Kidney (tissue), 14 donors: ENCODE measurements around the gene BAD. TPM values are rescaled to one million over a fixed set of nuclear protein-coding genes. Genes with fewer than 3 reads are reported as not detected.

Experiments
- DNase-seq, 5 donors: peaks; one replicate each; pipeline ENCODE4 v3.0.0-alpha.2; 2013 to 2020
- FAIRE-seq: peaks from 2 replicates; lab custom pipeline; 2012; peaks lifted over from hg19 to GRCh38; lab: Jason Lieb, UNC
- H3K27ac ChIP-seq, 2 donors: one replicate each; pipeline ENCODE4 v1.7.0; 2013; ENCODE audit warnings: low read depth in 2 of 2, low read length in 2 of 2, inconsistent platforms in 1 of 2
- H3K27me3 ChIP-seq: one replicate; pipeline ENCODE4 v1.7.1; 2013; ENCODE audit warnings: low read length, inconsistent platforms; ENCODE audit not compliant: control insufficient read depth, insufficient read depth
- H3K36me3 ChIP-seq, 3 donors: one replicate each; pipeline versions ENCODE4 v1.7.0 to v1.7.1; 2013; ENCODE audit warnings: low read length in 3 of 3, control low read depth in 1 of 3, inconsistent platforms in 1 of 3; ENCODE audit not compliant: insufficient read depth in 3 of 3, control insufficient read depth in 2 of 3
- H3K4me1 ChIP-seq, 3 donors: one replicate each; pipeline versions ENCODE4 v1.7.0 to v1.7.1; 2013; ENCODE audit warnings: low read length in 3 of 3, inconsistent platforms in 1 of 3, low read depth in 1 of 3; ENCODE audit not compliant: control insufficient read depth in 2 of 3, insufficient read depth in 2 of 3
- H3K4me3 ChIP-seq, 3 donors: one replicate each; pipeline versions ENCODE4 v1.7.0 to v1.8.1; 2013; ENCODE audit warnings: low read length in 3 of 3, control low read depth in 1 of 3, inconsistent platforms in 1 of 3
- H3K9ac ChIP-seq, 3 donors: one replicate each; pipeline versions ENCODE4 v1.7.0 to v1.7.1; 2013; ENCODE audit warnings: low read length in 3 of 3, control low read depth in 1 of 3, inconsistent platforms in 1 of 3
- H3K9me3 ChIP-seq, 3 donors: one replicate each; pipeline versions ENCODE4 v1.7.0 to v1.7.1; 2013; ENCODE audit warnings: low read length in 3 of 3, control low read depth in 1 of 3, inconsistent platforms in 1 of 3; ENCODE audit not compliant: control insufficient read depth in 2 of 3, insufficient read depth in 1 of 3
- intact Hi-C: fragments of 100-400 bp; cut with DNase I; formaldehyde crosslinking; loops from one replicate; pipeline ENCODE4 v1.11.1; 2022
- polyA plus RNA-seq: library from polyadenylated mRNA; stranded (reverse); fragments of 350-450 nt; fragmentation: Illumina TruSeq; extraction: RNeasy Lipid Tissue Mini Kit (QIAGEN cat#74804); gene quantifications from one replicate; pipeline ENCODE4 v1.2.3, GENCODE V29; 2014; ENCODE audit warnings: low read depth, low replicate concordance; ENCODE audit not compliant: insufficient read depth
- total RNA-seq: library from RNA; stranded (reverse); fragmentation: NEBNext Ultra II Directional; extraction: Animal tissue kit (Norgen Biotek cat#: 25700); gene quantifications from one replicate; pipeline ENCODE4 v1.2.1, GENCODE V29; 2021
- TF ChIP-seq, protein P1 (sequence below): IDR thresholded peaks from 3 replicates; pipeline ENCODE4 v1.5.1; 2012; ENCODE audit warnings: mild to moderate bottlenecking, moderate library complexity, borderline replicate concordance; ENCODE audit not compliant: insufficient read depth; ENCODE audit errors: extremely low read depth
- donor health status: control.
- donor health status: control.
- donor health status: control.
- donor health status: control.
- donor health status: control.
- donor health status: DM: yes; HTN: yes; CAD: no.
- donor health status: Normal renal cell carcinoma (clear cell type).

The BAD gene
- total and polyA plus RNA-seq, 2 donors from 2014 or later, result 59.8 to 157 TPM

DNA sequence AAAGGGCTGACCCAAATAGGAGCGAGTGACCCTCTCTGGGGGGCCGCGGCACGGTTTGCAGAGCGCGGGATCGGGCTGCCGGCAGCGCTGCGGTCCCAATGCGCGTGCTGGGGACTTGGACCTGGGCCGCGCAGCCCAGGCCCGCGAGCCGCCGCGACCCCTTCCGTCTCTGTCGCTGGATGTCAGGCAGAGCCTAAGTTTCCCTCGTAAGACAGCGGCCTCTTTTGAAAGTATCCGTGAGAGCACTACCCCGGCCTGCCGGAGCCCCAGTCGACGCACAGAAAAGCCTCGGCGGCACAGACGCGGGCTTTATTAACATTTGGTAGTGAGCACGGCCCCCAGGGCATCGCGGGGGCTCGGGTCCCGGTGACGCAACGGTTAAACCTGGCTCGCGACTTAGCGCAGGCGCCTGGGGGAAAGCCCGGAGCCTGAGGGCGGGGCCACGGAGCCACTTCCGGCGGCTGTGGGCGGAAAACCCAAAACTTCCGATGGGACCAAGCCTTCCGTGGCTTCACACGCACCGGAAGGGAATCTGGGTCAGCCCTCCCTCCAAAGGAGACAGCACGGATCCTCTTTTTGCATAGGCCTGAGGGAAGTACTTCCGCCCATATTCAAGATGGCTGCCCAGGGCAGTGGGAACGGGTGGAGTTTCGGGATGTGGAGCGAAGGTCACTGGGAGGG, 14.8 kb downstream of the BAD start:
- no peaks in the 10 kb centered on the region for H3K9me3 ChIP-seq
- H3K4me3 ChIP-seq, result peak overlapping the region; percentile 80 to 100 (median 94)
- peaks cover 0 to 4% (median 0%) of the 10 kb centered on the region in 3 donors for H3K36me3 ChIP-seq
- H3K4me1 ChIP-seq, result peaks cover 0 to 18% (median 9%) of the 10 kb centered on the region in 3 donors
- H3K27ac ChIP-seq, result peak overlapping the region; percentile 94 to 99
- TF ChIP-seq, protein P1, sequence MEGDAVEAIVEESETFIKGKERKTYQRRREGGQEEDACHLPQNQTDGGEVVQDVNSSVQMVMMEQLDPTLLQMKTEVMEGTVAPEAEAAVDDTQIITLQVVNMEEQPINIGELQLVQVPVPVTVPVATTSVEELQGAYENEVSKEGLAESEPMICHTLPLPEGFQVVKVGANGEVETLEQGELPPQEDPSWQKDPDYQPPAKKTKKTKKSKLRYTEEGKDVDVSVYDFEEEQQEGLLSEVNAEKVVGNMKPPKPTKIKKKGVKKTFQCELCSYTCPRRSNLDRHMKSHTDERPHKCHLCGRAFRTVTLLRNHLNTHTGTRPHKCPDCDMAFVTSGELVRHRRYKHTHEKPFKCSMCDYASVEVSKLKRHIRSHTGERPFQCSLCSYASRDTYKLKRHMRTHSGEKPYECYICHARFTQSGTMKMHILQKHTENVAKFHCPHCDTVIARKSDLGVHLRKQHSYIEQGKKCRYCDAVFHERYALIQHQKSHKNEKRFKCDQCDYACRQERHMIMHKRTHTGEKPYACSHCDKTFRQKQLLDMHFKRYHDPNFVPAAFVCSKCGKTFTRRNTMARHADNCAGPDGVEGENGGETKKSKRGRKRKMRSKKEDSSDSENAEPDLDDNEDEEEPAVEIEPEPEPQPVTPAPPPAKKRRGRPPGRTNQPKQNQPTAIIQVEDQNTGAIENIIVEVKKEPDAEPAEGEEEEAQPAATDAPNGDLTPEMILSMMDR, result no peak
- FAIRE-seq (peak; percentile 93), DNase-seq (peak; percentile 99 to 100 (median 99))
- no peaks in the 10 kb centered on the region for H3K27me3 ChIP-seq
- intact Hi-C loops, result no loop called here
- H3K9ac ChIP-seq, result peak overlapping the region; percentile 62 to 97 (median 90)

DNA sequence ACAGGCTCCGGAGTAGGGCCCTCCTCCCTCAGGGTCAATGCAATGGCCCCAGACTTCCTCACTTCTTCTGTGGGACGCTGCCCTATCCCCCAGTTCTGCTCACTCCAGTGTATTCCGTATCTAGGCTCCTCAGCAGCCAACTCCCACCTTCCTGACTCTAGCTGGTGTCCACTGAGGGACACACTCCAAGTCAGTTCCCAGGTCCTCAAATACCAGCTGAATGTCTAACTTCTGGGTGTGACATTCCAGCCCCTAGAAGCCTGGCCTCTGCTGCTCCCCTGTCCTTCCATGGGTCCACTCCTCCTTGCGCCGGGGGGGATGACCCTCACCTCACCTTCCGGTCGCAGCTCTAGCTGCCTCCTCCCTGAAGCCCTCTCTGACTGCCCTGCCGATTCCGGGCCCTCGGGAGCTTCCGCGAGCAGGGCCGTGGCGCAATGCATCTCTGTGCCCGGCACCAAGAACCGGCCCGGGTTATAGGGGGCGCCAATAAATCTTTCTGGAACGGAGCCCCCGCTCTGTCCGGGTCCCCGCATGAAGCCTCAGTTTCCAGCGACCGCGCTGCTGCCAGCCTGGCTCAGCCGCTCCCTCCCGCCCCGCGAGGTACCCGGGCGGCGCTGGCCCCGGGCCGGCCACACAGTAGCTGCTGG, 15.4 kb downstream of the BAD start:
- H3K27me3 ChIP-seq, result no peaks in the 10 kb centered on the region
- H3K9me3 ChIP-seq, result no peaks in the 10 kb centered on the region
- DNase-seq (peak in 4 of 5 donors; percentile 52 to 91 (median 70)), FAIRE-seq (no peak)
- H3K4me3 ChIP-seq, result peak overlapping the region; percentile 43 to 100 (median 51)
- intact Hi-C loops, result no loop called here
- peak overlapping the region; percentile 82 to 91 for H3K27ac ChIP-seq
- peaks cover 0 to 6% (median 0%) of the 10 kb centered on the region in 3 donors for H3K36me3 ChIP-seq
- H3K4me1 ChIP-seq, result peaks cover 0 to 18% (median 9%) of the 10 kb centered on the region in 3 donors
- peak overlapping the region; percentile 15 to 86 (median 62) for H3K9ac ChIP-seq
- TF ChIP-seq, protein P1, result no peak

DNA sequence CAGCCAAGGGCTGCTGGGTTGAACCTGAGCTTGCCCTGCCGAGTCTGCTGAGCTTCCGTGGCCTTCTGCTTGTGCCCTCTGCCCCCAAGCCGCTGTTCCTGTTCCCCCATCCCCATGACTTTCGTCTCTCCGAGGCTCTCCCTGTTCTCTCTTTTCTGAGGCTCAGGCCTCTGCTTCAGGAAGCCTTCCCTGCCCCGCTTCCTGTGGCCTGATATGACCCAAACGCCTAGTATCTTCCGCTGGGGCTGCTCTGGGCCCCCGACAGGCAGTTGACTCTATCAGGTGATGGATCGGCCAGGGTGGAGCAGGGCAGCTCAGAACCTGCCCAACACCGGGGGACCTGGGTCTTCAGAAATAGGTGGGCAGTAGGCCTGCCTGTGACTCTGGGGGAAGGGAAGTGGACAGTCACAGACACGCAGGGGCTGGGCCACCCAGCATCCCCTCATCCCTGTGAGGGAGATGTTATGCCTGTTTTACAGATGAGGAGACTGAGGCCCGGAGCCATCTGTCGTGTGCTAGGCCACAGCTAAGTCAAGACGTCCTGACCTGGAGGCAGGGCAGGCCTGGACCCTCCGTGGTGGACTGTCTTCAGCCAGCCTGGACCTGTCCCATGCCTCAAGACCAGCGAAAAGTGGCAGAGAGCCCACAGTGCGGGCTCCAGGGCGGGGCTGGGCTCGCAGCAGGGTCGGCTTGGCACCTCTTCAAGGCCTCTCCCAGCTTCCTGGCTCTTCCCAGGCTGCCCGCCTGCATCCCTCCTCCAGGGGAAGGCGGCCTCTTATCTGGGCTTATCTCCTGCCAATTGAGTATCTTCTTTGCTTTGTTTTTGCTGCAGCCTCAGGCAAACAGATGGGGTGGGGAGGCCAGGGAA, 16.2 kb downstream of the BAD start:
- peaks cover 0 to 6% (median 0%) of the 10 kb centered on the region in 3 donors for H3K36me3 ChIP-seq
- H3K9me3 ChIP-seq, result no peaks in the 10 kb centered on the region
- FAIRE-seq (no peak), DNase-seq (peak in 2 of 5 donors; percentile 82 to 92)
- peak overlapping the region in 2 of 3 donors; percentile 43 to 86 for H3K9ac ChIP-seq
- H3K4me3 ChIP-seq, result peak overlapping the region in 2 of 3 donors; percentile 43 to 100
- TF ChIP-seq, protein P1, result no peak
- H3K27me3 ChIP-seq, result no peaks in the 10 kb centered on the region
- H3K27ac ChIP-seq, result peak overlapping the region; percentile 82 to 91
- intact Hi-C loops, result no loop called here
- H3K4me1 ChIP-seq, result peaks cover 0 to 18% (median 9%) of the 10 kb centered on the region in 3 donors
